HL-60 (cell line): ENCODE data around the gene CDYL.

Experiments
- DNase-seq, 2 experiments: peaks; one replicate each; pipeline ENCODE4 v3.0.0-alpha.2; 2010 to 2020; ENCODE audit warnings: low read depth in 1 of 2, low spot score in 1 of 2
- H3K27ac ChIP-seq: fragments of 250-450 bp; sonication (Bioruptor Pico); replicated peaks from 2 replicates; pipeline ENCODE4 v1.5.1; 2020; ENCODE audit warnings: mild to moderate bottlenecking, moderate library complexity
- H3K27me3 ChIP-seq: fragments of 250-450 bp; sonication (Bioruptor Pico); 2 replicates; pipeline ENCODE4 v1.5.1; 2021; ENCODE audit warnings: mild to moderate bottlenecking, moderate library complexity; ENCODE audit not compliant: insufficient read depth, poor library complexity, severe bottlenecking
- H3K4me3 ChIP-seq: replicated peaks from 2 replicates; pipeline ENCODE4 v1.5.1; 2011; ENCODE audit warnings: mild to moderate bottlenecking, control low read depth, low read length; ENCODE audit not compliant: insufficient read depth
- CTCF ChIP-seq: IDR thresholded peaks from one replicate; pipeline ENCODE4 v1.5.1; 2011; ENCODE audit warnings: low read length, control low read depth, inconsistent platforms; ENCODE audit not compliant: insufficient read depth
- GABPA ChIP-seq: IDR thresholded peaks from 2 replicates; pipeline ENCODE4 v1.6.1; 2012; ENCODE audit warnings: low read depth
- POLR2AphosphoS5 ChIP-seq: IDR thresholded peaks from 2 replicates; pipeline ENCODE4 v1.6.1; 2012; ENCODE audit warnings: low read depth
- SPI1 ChIP-seq: IDR thresholded peaks from 2 replicates; pipeline ENCODE4 v1.6.1; 2012; ENCODE audit warnings: low read depth, mild to moderate bottlenecking, borderline replicate concordance
- TF ChIP-seq, protein P1 (sequence below): IDR thresholded peaks from 2 replicates; pipeline ENCODE4 v1.6.1; 2012; ENCODE audit warnings: low read depth; ENCODE audit not compliant: insufficient replicate concordance

CDYL gene

DNA sequence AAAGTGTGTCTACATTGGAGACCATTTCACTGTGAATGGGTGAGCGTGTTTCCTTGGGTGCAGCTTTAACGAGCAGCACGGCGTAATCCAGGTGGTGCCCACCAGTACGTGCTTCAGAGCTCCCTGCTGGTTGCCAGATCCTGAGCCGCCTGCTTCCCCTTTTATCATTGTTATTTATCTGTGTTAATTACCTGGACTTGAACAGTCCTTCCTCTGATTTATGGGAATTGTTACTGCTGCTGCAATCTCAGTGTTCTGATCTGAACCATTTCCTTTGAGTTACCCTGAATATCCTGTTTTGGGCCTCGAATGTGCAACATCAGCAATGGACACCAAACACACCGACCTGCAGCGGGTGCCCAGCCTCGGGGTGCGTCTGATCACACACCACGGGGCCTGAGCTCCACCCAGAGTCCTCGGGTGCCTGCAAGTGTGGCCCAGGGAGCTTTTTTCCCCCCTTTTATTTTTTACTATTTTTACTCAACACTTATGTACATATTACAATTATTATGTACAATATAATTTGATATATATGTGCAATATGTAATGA is 146.4 kb downstream of the CDYL start:
- H3K4me3 ChIP-seq, result no peak overlapping the region

DNA sequence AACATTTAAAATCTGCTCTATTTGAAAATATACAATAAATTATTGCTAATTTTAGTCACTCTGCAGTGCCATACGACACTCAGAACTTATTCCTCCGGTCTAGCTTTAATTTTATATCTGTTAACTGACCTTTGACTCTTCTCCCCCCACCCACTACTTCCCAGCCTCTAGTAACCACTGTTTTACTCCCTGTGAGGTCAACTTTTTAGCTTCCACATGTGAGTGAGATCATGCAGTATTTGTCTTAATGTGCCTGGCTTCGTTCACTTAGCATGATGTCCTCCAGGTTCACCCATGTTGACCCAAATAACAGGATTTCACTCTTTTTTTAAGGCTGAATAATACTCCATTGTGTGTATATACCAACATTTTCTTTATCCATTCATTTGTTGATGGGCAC is 146.9 kb downstream of the CDYL start:
- no peak for DNase-seq
- Histone ChIP-seq H3K27me3 (no peaks in the 10 kb centered on the region), H3K27ac (no peak overlapping the region), H3K4me3 (no peak overlapping the region)
- TF ChIP-seq, protein P1, sequence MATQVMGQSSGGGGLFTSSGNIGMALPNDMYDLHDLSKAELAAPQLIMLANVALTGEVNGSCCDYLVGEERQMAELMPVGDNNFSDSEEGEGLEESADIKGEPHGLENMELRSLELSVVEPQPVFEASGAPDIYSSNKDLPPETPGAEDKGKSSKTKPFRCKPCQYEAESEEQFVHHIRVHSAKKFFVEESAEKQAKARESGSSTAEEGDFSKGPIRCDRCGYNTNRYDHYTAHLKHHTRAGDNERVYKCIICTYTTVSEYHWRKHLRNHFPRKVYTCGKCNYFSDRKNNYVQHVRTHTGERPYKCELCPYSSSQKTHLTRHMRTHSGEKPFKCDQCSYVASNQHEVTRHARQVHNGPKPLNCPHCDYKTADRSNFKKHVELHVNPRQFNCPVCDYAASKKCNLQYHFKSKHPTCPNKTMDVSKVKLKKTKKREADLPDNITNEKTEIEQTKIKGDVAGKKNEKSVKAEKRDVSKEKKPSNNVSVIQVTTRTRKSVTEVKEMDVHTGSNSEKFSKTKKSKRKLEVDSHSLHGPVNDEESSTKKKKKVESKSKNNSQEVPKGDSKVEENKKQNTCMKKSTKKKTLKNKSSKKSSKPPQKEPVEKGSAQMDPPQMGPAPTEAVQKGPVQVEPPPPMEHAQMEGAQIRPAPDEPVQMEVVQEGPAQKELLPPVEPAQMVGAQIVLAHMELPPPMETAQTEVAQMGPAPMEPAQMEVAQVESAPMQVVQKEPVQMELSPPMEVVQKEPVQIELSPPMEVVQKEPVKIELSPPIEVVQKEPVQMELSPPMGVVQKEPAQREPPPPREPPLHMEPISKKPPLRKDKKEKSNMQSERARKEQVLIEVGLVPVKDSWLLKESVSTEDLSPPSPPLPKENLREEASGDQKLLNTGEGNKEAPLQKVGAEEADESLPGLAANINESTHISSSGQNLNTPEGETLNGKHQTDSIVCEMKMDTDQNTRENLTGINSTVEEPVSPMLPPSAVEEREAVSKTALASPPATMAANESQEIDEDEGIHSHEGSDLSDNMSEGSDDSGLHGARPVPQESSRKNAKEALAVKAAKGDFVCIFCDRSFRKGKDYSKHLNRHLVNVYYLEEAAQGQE, result no peak
- TF ChIP-seq SPI1 (no peak), POLR2AphosphoS5 (no peak), CTCF (no peak), GABPA (no peak)

More for the DNA sequence above, 146.4 kb downstream of the CDYL start:
- no peak for TF ChIP-seq CTCF
- TF ChIP-seq POLR2AphosphoS5, result no peak
- no peak for DNase-seq
- Histone ChIP-seq H3K27ac (no peak overlapping the region), H3K27me3 (no peaks in the 10 kb centered on the region)

- TF ChIP-seq, protein P1, result no peak
- TF ChIP-seq POLR2AphosphoS5, result no peak
- no peak for TF ChIP-seq GABPA
- no peak for TF ChIP-seq CTCF
- no peak for TF ChIP-seq SPI1
- DNase-seq, result no peak
- Histone ChIP-seq H3K27ac (no peak overlapping the region), H3K27me3 (no peaks in the 10 kb centered on the region), H3K4me3 (no peak overlapping the region)
These were observed 148.6 kb downstream of the CDYL start for GRCh38 chr6:4924661-4925271.

DNA sequence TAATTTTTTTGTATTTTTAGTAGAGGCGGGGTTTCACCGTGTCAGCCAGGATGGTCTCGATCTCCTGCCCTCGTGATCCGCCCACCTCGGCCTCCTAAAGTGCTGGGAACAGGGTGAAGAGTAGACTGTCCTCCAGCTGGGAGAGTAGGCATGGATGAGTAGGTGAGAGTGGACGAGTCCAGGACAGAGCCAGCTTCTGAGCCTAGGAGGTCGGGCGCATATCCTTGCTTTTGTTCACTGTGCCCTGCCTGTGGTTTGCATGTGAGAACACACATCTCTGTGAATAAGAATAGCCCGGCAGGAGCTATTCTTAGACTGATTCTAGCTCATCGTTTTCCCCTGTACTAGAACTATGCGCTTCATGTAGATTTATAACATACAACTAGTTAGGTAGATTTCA is 149.4 kb downstream of the CDYL start:
- no peak overlapping the region for H3K27ac ChIP-seq
- no peak for DNase-seq

More for the DNA sequence above, 149.4 kb downstream of the CDYL start:
- Histone ChIP-seq H3K27me3 (no peaks in the 10 kb centered on the region), H3K4me3 (no peak overlapping the region)
- TF ChIP-seq, protein P1, result no peak
- TF ChIP-seq CTCF (no peak), SPI1 (no peak), GABPA (no peak), POLR2AphosphoS5 (no peak)
